Myocyte (in vitro differentiated cells): Measurements from ENCODE around the gene P2RY6. TPM values are rescaled to one million over a fixed set of nuclear protein-coding genes. Genes with fewer than 3 reads are reported as not detected.
A peak's percentile ranks its signal among the peaks of the same experiment; 100 is the strongest.

Source experiments
- DNase-seq: peaks from one replicate; pipeline ENCODE4 v3.0.0-alpha.2; 2012; ENCODE audit warnings: low read depth
- total RNA-seq: library from RNA; depleted of rRNA; stranded (reverse); fragments of >200 nt; gene quantifications from 2 replicates; pipeline ENCODE4 v1.2.3, GENCODE V29; 2014

The P2RY6 gene
- total RNA-seq, 1 donor from 2014 or later = 0.67 TPM

- DNase-seq = peak; percentile 82
Measured at GRCh38 chr11:73295241-73295995, 23.3 kb downstream of the P2RY6 start.

DNA sequence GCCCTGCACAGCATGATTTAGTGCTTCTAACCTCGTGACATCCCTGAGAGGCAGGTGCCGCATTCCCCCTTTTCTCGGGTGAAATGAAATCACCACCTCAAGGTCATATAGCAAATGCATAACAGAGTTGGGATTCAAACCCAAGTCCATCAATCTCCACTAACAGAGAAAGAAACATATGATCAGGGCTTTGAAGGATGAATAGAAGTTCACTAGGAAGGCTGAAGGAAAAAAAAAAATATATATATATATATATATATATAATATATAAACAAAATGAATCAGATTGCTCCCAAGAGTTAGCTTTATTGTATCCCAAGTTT, 23.8 kb downstream of the P2RY6 start:
- no peak for DNase-seq

GRCh38 chr11:73296501-73297230, 24.5 kb downstream of the P2RY6 start:
- DNase-seq = no peak

- no peak for DNase-seq
Measured at GRCh38 chr11:73297231-73297590, 25.1 kb downstream of the P2RY6 start.

DNA sequence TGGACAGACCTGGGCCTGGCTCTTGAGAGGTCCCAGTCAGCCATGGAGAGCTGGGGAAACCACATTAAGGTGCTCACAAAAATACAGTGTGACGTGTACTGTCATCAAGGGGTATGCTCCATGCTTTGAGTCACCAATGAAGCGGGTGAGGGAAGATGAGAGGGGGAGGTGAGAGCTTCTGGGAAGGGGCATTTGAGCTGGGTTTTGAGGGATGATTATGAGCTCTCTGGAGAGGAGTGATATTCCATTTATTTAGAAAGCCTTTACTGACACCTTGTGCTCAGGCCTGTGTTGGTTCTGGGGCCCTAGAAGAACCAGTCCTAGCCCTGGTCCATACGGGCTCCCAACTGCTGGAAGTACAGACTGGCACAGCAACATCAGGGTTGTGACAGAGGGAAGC, 25.6 kb downstream of the P2RY6 start:
- DNase-seq = no peak

- DNase-seq = no peak
Measured at GRCh38 chr11:73298233-73298632, 26.1 kb downstream of the P2RY6 start.

DNA sequence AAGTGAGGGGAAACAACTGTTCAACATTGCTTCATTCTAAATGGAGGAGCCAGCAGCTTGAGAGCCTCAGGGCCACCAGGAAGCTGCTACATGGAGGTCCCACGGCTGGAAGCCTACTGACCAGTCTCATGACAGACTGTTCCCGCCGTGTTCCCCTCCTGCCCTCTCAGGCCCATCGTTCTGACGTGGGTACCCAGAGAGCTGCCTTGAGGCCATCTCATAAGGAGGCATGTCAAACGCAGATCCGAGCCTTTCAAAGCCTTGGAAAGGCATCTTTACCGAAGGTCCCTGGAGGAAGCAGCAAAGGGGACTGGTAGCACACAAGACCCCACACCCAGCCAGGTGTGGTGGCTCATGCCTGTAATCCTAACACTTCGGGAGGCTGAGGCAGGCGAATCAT, 27.6 kb downstream of the P2RY6 start:
- DNase-seq = no peak

GRCh38 chr11:73306069-73306841, 34.1 kb downstream of the P2RY6 start:
- no peak for DNase-seq

DNA sequence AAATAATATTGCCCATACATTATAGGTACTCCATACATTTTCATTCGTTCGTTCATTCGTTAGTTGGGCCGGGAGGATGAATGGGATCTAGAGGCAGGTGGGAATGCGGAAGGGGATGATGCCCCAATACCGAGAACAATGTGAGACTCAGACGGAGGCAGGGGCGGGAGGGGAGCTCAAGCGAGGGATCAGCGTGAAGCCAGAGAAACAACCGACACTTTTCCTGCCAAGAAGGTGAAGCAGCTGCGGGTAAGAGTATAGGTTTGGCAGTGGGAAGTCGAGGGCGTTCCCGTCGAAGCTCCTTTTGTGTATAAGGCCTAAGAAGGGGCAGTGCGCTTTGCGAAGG, 34.8 kb downstream of the P2RY6 start:
- DNase-seq = no peak

GRCh38 chr11:73307323-73308002, 35.3 kb downstream of the P2RY6 start:
- DNase-seq = peak; percentile 98

- peak; percentile 84 for DNase-seq
Measured at GRCh38 chr11:73308003-73308960, 36.1 kb downstream of the P2RY6 start, which contains the start of gene ARHGEF17. TSS of gene ARHGEF17 (plus strand) at chr11:73308276. CDS start at chr11:73308639, 363 bp downstream.

DNA sequence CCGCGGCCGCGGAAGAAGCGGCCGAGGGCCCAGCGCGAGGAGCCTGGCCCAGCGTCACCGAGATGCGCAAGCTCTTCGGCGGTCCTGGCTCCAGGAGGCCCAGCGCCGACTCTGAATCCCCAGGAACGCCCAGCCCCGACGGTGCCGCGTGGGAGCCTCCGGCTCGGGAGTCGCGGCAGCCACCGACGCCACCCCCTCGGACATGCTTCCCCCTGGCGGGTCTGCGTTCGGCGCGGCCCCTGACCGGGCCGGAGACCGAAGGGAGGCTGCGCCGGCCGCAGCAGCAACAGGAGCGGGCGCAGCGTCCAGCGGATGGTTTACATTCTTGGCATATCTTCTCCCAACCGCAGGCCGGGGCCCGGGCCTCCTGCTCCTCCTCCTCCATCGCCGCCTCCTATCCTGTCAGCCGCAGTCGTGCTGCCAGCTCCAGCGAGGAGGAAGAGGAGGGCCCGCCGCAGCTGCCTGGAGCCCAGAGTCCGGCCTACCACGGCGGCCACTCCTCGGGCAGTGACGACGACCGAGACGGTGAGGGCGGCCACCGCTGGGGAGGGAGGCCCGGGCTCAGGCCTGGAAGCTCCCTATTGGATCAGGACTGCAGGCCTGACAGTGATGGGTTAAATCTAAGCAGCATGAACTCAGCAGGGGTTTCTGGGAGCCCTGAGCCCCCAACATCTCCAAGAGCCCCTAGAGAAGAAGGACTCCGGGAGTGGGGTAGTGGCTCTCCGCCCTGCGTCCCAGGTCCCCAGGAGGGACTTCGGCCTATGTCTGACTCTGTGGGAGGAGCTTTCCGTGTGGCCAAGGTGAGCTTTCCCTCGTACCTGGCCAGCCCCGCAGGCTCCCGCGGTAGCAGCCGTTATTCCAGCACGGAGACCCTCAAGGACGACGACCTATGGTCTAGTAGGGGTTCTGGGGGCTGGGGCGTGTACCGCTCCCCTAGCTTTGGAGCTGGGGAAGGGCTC, 37.1 kb downstream of the P2RY6 start:
- DNase-seq = peak; percentile 97

DNA sequence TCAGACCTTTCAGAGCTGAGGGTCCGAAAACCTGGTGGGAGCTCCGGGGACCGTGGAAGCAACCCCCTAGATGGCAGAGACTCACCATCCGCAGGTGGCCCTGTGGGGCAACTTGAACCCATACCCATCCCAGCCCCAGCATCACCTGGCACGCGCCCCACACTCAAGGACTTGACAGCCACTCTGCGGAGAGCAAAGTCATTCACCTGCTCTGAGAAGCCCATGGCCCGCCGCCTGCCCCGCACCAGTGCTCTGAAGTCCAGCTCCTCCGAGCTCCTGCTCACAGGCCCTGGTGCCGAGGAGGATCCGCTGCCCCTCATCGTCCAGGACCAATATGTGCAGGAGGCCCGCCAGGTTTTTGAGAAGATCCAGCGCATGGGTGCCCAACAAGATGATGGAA, 37.9 kb downstream of the P2RY6 start:
- DNase-seq = no peak

DNA sequence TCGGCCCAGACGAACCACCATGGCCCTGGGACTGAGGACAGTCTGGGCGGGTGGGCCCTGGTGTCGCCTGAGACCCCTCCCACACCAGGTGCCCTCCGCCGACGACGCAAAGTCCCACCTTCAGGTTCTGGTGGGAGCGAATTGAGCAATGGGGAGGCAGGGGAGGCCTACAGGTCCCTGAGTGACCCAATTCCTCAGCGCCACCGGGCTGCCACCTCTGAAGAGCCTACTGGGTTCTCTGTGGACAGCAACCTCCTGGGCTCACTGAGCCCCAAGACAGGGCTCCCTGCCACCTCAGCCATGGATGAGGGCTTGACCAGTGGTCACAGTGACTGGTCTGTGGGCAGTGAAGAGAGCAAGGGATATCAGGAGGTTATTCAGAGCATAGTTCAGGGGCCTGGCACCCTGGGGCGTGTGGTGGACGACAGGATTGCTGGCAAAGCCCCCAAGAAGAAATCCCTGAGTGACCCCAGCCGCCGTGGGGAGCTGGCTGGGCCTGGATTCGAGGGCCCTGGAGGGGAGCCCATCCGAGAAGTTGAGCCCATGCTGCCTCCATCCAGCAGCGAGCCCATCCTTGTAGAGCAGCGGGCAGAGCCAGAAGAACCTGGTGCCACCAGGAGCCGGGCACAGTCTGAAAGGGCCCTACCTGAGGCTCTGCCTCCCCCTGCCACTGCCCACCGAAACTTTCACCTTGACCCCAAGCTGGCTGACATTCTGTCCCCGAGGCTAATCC, 38.7 kb downstream of the P2RY6 start:
- DNase-seq = no peak

DNA sequence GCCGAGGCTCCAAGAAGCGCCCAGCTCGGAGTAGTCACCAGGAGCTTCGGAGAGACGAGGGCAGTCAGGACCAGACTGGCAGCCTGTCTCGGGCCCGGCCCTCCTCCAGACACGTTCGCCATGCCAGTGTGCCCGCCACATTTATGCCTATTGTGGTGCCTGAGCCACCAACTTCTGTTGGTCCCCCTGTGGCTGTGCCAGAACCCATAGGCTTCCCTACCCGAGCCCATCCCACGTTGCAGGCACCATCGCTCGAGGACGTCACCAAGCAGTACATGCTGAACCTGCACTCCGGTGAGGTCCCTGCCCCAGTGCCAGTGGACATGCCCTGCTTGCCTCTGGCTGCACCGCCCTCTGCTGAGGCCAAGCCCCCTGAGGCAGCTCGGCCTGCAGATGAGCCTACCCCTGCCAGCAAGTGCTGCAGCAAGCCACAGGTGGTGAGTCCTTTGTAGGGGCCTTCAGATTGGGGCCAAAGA, 39.3 kb downstream of the P2RY6 start:
- DNase-seq = no peak

DNA sequence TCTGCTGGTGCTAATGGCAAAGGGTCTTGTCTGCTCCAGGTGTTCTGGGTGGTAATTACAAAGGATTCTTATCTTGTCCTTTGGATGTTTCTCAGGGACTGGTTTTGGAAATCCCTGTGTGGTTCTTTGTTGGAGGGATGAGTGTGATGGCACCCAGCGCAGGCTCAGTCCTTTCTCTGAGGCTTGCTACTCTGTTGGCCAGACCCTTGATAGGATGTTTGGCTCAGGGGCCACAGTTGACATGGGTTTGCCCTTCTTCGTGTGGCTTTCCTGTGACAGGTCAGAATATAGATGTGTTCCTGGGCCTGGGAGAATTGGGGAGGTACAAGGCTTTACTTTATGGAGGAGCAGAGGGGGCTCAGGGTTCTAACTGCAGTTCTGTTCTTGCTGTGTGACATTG, 39.9 kb downstream of the P2RY6 start:
- DNase-seq = no peak

GRCh38 chr11:73312851-73313327, 40.8 kb downstream of the P2RY6 start:
- DNase-seq = peak; percentile 46

DNA sequence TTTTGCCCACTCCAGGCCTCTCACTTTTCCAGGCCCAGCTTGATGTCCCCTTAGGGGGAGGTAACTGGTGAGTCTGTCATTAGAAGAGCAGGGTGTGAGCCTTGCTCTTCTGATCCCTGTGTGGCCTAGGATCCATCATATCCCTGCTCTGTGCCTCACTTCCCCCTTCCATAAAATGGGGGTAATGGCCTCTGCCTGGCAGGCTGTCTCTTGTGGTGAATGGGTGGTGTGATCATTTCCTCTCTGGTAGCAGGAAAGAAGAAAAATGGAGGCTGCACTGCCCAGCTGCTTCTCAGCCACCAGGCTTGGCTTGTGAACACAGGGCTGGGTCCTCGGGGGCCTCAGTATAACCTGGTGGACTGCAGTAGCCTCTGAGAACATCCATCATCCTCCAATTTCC, 41.5 kb downstream of the P2RY6 start:
- DNase-seq = no peak
